Spleen (tissue), 7 donors: Measurements from ENCODE around the gene OTUD7B.
A peak's percentile ranks its signal among the peaks of the same experiment; 100 is the strongest.

Source experiments
- POLR2AphosphoS5 ChIP-seq, 3 donors: sonication (generic); formaldehyde crosslinking; IDR thresholded peaks; one replicate each; pipeline ENCODE4 v1.5.1; 2017; ENCODE audit warnings: antibody characterized with exemption in 3 of 3
- TF ChIP-seq, protein P1 (sequence below), 11 experiments: fragments of 200-600 bp in 7 of 11; fragments of 450-650 bp in 4 of 11; sonication (generic) in 4 of 11; IDR thresholded peaks in 8 of 11; conservative IDR thresholded peaks in 3 of 11; 1 replicate in 7 of 11; 2 replicates in 4 of 11; pipeline versions ENCODE4 v1.4.0 to v1.8.0; 2016 to 2021; ENCODE audit warnings: antibody characterized with exemption in 11 of 11, inconsistent platforms in 4 of 11, mild to moderate bottlenecking in 1 of 11
- donor health status: DM: no; HTN: no; CAD: no; lungs with moderate emphysema.
- donor health status: DM: no; HTN: no; CAD: no.
- donor health status: DM: no; HTN: no; CAD: no.

DNA sequence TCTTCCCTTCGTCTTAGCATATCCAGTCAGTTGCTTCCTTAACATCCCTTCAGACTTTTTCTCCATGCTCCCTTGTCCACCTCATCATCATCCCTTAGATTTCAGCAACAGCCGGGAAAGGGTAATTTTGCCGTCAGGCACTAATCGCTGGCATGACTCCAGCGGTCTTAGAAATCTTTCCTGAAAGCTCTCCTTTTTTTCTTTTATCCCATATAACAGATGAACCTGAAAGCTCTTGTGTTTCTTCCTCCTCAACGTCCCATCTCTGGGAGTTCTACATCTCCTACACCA lies 121.6 kb downstream of the OTUD7B start:
- TF ChIP-seq, protein P1, sequence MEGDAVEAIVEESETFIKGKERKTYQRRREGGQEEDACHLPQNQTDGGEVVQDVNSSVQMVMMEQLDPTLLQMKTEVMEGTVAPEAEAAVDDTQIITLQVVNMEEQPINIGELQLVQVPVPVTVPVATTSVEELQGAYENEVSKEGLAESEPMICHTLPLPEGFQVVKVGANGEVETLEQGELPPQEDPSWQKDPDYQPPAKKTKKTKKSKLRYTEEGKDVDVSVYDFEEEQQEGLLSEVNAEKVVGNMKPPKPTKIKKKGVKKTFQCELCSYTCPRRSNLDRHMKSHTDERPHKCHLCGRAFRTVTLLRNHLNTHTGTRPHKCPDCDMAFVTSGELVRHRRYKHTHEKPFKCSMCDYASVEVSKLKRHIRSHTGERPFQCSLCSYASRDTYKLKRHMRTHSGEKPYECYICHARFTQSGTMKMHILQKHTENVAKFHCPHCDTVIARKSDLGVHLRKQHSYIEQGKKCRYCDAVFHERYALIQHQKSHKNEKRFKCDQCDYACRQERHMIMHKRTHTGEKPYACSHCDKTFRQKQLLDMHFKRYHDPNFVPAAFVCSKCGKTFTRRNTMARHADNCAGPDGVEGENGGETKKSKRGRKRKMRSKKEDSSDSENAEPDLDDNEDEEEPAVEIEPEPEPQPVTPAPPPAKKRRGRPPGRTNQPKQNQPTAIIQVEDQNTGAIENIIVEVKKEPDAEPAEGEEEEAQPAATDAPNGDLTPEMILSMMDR (IDR thresholded peaks at IDR 0.05 in 8 of 11, conservative IDR thresholded peaks at IDR 0.05 in 3 of 11): no peak
- TF ChIP-seq POLR2AphosphoS5 (IDR thresholded peaks at IDR 0.05): peak in 1 of 3 donors; percentile 1
